Loucy (cell line): ENCODE measurements around the gene DENND2D.

Source experiments
- H2AFZ ChIP-seq: fragments of 200-600 bp; sonication (generic); 2 replicates; pipeline ENCODE4 v1.6.0; 2016; ENCODE audit warnings: antibody characterized with exemption, mild to moderate bottlenecking, low read length, moderate library complexity
- H3F3A ChIP-seq: fragments of 200-600 bp; 2 replicates; pipeline ENCODE4 v1.6.0; 2016; ENCODE audit warnings: antibody characterized with exemption, low read depth, mild to moderate bottlenecking
- H3K27me3 ChIP-seq: fragments of 200-600 bp; sonication (generic); 2 replicates; pipeline ENCODE4 v1.6.1; 2014; ENCODE audit warnings: low read length, mild to moderate bottlenecking; ENCODE audit not compliant: insufficient read depth, poor library complexity, severe bottlenecking
- H3K36me3 ChIP-seq: fragments of 200-600 bp; sonication (generic); 2 replicates; pipeline ENCODE4 v1.6.1; 2016; ENCODE audit warnings: low read length; ENCODE audit not compliant: insufficient read depth
- H3K4me1 ChIP-seq: fragments of 200-600 bp; sonication (generic); 2 replicates; pipeline ENCODE4 v1.5.1; 2014; ENCODE audit warnings: low read length, mild to moderate bottlenecking; ENCODE audit not compliant: insufficient read depth, poor library complexity, severe bottlenecking
- H3K4me2 ChIP-seq: fragments of 200-600 bp; sonication (generic); 2 replicates; pipeline ENCODE4 v1.6.0; 2014; ENCODE audit warnings: antibody characterized with exemption, low read length, low read depth, mild to moderate bottlenecking; ENCODE audit not compliant: poor library complexity, severe bottlenecking
- H3K4me3 ChIP-seq: fragments of 200-600 bp; sonication (generic); 2 replicates; pipeline ENCODE4 v1.5.1; 2014; ENCODE audit warnings: low read length, mild to moderate bottlenecking, mixed read lengths; ENCODE audit not compliant: poor library complexity, severe bottlenecking
- H3K79me2 ChIP-seq: fragments of 200-600 bp; sonication (generic); 2 replicates; pipeline ENCODE4 v1.6.1; 2014; ENCODE audit warnings: low read length; ENCODE audit not compliant: insufficient read depth
- H3K9ac ChIP-seq: fragments of 200-600 bp; sonication (generic); 2 replicates; pipeline ENCODE4 v1.6.0; 2014; ENCODE audit warnings: mild to moderate bottlenecking, low read depth, low read length, moderate library complexity; ENCODE audit not compliant: poor library complexity, severe bottlenecking
- H3K9me2 ChIP-seq: fragments of 200-600 bp; sonication (generic); replicated peaks from 2 replicates; pipeline ENCODE4 v1.6.1; 2016; ENCODE audit warnings: low read depth, low read length, mixed read lengths
- H3K9me3 ChIP-seq: fragments of 200-600 bp; sonication (generic); 2 replicates; pipeline ENCODE4 v1.6.1; 2014; ENCODE audit warnings: mild to moderate bottlenecking, antibody characterized with exemption, low read length, low read depth; ENCODE audit not compliant: insufficient read depth
- H4K20me1 ChIP-seq: fragments of 200-600 bp; sonication (generic); 2 replicates; pipeline ENCODE4 v1.6.0; 2014; ENCODE audit warnings: antibody characterized with exemption, low read length, mild to moderate bottlenecking; ENCODE audit not compliant: insufficient read depth, poor library complexity, severe bottlenecking
- EZH2phosphoT487 ChIP-seq: fragments of 200-600 bp; IDR thresholded peaks from 2 replicates; pipeline ENCODE4 v1.6.1; 2018; ENCODE audit warnings: antibody characterized with exemption, mild to moderate bottlenecking, moderate library complexity, borderline replicate concordance
- TF ChIP-seq, protein P1 (sequence below): fragments of 200-600 bp; sonication (generic); conservative IDR thresholded peaks from 2 replicates; pipeline ENCODE4 v1.5.1; 2014; ENCODE audit warnings: mild to moderate bottlenecking, antibody characterized with exemption, low read length

The DENND2D gene, protein sequence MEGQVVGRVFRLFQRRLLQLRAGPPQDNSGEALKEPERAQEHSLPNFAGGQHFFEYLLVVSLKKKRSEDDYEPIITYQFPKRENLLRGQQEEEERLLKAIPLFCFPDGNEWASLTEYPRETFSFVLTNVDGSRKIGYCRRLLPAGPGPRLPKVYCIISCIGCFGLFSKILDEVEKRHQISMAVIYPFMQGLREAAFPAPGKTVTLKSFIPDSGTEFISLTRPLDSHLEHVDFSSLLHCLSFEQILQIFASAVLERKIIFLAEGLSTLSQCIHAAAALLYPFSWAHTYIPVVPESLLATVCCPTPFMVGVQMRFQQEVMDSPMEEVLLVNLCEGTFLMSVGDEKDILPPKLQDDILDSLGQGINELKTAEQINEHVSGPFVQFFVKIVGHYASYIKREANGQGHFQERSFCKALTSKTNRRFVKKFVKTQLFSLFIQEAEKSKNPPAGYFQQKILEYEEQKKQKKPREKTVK

DNA sequence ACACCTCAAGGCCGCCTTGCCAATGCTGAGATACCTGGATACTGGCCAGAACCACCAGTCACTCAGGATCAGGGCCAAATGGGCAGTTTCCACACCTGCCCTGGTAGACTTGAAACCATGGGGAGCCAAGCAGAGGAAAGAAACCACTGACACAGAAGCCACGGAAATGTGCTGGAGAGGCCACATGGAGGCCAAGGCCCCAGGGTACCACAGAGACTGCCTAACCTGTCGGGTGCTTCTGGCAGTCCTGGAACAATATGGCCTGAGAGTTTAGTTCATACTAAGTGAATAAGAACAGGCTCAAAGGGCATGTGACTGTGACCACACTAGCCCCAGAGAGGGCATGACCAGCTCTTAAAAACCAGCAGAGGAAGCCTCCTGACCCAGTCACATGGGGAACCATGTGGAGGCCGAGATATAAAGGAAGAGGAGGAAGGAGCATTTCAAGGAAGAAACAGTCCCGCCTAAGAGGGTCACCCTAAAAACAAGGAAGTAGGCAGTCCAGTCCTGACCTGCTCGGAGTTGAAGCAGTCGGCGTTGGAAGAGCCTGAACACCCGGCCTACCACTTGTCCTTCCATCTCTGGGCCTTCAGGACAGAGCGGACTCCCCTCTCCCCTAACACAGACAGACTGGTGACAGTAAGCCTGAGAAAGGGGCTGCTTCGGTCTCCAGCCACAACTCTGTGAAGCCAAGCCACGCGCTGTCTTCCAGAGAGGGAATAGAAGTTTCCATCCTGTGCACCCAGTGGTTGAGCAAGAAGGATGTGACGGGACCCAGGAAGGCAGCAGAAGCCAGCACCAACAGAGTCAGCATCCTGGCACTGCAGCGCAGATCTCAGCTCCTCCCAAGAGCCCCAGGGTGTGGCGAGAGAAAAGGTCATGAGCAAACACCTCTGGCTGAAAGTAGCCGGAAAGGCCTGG lies at the start of gene DENND2D:
Gene DENND2D, minus strand, starts transcription at position 766 of the 921 bp plus-strand sequence. Its CDS starts 187 bp downstream, at position 579.
- Histone ChIP-seq H4K20me1 (no peaks in the 10 kb centered on the region), H3K4me1 (peaks cover 76% of the 10 kb centered on the region), H3K36me3 (no peaks in the 10 kb centered on the region), H3K27me3 (no peaks in the 10 kb centered on the region), H3K4me2 (peak within 1 kb of the TSS; percentile 50), H3K9ac (peak within 1 kb of the TSS; percentile 75), H3K79me2 (no peaks in the 10 kb centered on the region), H3K4me3 (peak within 1 kb of the TSS; percentile 48), H3K9me3 (no peaks in the 10 kb centered on the region), H3K9me2 (no peaks in the 10 kb centered on the region), H3F3A (no peaks in the 10 kb centered on the region), H2AFZ (0 out of 2 replicates have a peak within 1 kb of the TSS, but pooled peaks have one; percentile 19)
- no peak for TF ChIP-seq EZH2phosphoT487
- TF ChIP-seq, protein P1, sequence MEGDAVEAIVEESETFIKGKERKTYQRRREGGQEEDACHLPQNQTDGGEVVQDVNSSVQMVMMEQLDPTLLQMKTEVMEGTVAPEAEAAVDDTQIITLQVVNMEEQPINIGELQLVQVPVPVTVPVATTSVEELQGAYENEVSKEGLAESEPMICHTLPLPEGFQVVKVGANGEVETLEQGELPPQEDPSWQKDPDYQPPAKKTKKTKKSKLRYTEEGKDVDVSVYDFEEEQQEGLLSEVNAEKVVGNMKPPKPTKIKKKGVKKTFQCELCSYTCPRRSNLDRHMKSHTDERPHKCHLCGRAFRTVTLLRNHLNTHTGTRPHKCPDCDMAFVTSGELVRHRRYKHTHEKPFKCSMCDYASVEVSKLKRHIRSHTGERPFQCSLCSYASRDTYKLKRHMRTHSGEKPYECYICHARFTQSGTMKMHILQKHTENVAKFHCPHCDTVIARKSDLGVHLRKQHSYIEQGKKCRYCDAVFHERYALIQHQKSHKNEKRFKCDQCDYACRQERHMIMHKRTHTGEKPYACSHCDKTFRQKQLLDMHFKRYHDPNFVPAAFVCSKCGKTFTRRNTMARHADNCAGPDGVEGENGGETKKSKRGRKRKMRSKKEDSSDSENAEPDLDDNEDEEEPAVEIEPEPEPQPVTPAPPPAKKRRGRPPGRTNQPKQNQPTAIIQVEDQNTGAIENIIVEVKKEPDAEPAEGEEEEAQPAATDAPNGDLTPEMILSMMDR = no peak

GRCh38 chr1:111249960-111250359 lies 49.5 kb upstream of the DENND2D start:
- H3K27me3 ChIP-seq = no peaks in the 10 kb centered on the region
- no peaks in the 10 kb centered on the region for H3F3A ChIP-seq
- no peaks in the 10 kb centered on the region for H3K9me2 ChIP-seq
- H3K79me2 ChIP-seq = no peaks in the 10 kb centered on the region
- H2AFZ ChIP-seq = no peak overlapping the region
- H3K36me3 ChIP-seq = no peaks in the 10 kb centered on the region
- H3K4me1 ChIP-seq = no peaks in the 10 kb centered on the region
- H3K4me3 ChIP-seq = no peak overlapping the region
- TF ChIP-seq EZH2phosphoT487 = no peak
- TF ChIP-seq, protein P1 = no peak
- no peak overlapping the region for H3K4me2 ChIP-seq
- no peaks in the 10 kb centered on the region for H4K20me1 ChIP-seq
- H3K9ac ChIP-seq = no peak overlapping the region
- no peaks in the 10 kb centered on the region for H3K9me3 ChIP-seq

GRCh38 chr1:111247125-111247838 lies 46.8 kb upstream of the DENND2D start:
- Histone ChIP-seq H3K4me3 (no peak overlapping the region), H4K20me1 (no peaks in the 10 kb centered on the region), H3F3A (no peaks in the 10 kb centered on the region), H3K79me2 (no peaks in the 10 kb centered on the region), H3K9me3 (no peaks in the 10 kb centered on the region), H3K4me1 (no peaks in the 10 kb centered on the region), H3K27me3 (no peaks in the 10 kb centered on the region), H2AFZ (no peak overlapping the region), H3K9me2 (no peaks in the 10 kb centered on the region), H3K4me2 (no peak overlapping the region), H3K36me3 (no peaks in the 10 kb centered on the region), H3K9ac (no peak overlapping the region)
- TF ChIP-seq EZH2phosphoT487 = no peak
- TF ChIP-seq, protein P1 = no peak
